K562 (cell line): Measurements from ENCODE around the gene BEST3. TPM values are rescaled to one million over a fixed set of nuclear protein-coding genes. Genes with fewer than 3 reads are reported as not detected.

Experiments
- CBFA2T3 ChIP-seq: fragments of 450-650 bp; IDR thresholded peaks from 2 replicates; pipeline ENCODE4 v1.6.1; 2017
- CHD4 ChIP-seq: fragments of 200-600 bp; sonication (generic); IDR thresholded peaks from 3 replicates; pipeline ENCODE4 v1.6.1; 2012; ENCODE audit warnings: low read depth, mild to moderate bottlenecking, mixed read lengths, low read length, inconsistent platforms; ENCODE audit not compliant: insufficient read depth, insufficient replicate concordance, poor library complexity, severe bottlenecking
- CTCFL ChIP-seq: IDR thresholded peaks from 2 replicates; pipeline ENCODE4 v1.6.1; 2011; ENCODE audit warnings: borderline replicate concordance, low read depth, mild to moderate bottlenecking, moderate library complexity, low read length; ENCODE audit not compliant: insufficient read depth, poor library complexity, severe bottlenecking
- RBM15 ChIP-seq: fragments of 200-400 bp; formaldehyde crosslinking; IDR thresholded peaks from 2 replicates; pipeline ENCODE4 v1.6.1; 2018; ENCODE audit warnings: mild to moderate bottlenecking, low read length, moderate library complexity; ENCODE audit not compliant: insufficient read depth
- RERE ChIP-seq: sonication (generic); formaldehyde crosslinking; IDR thresholded peaks from 2 replicates; pipeline ENCODE4 v1.8.0; 2023; ENCODE audit warnings: missing genetic modification reagents, mild to moderate bottlenecking, borderline replicate concordance
- STAG1 ChIP-seq: sonication (generic); formaldehyde crosslinking; IDR thresholded peaks from 2 replicates; pipeline ENCODE4 v1.5.0; 2020; ENCODE audit warnings: missing genetic modification reagents, borderline replicate concordance
- THAP12 ChIP-seq: fragments of 250-450 bp; sonication (Bioruptor Pico); IDR thresholded peaks from 2 replicates; pipeline ENCODE4 v1.9.0; 2021; ENCODE audit warnings: mild to moderate bottlenecking, inconsistent platforms
- ZNF175 ChIP-seq: fragments of 200-800 bp; sonication (Bioruptor generic); IDR thresholded peaks from 2 replicates; pipeline ENCODE4 v1.6.1; 2016; ENCODE audit warnings: low read depth, mild to moderate bottlenecking, missing genetic modification characterization, missing compliant biosample characterization
- ZNF224 ChIP-seq: sonication (generic); formaldehyde crosslinking; IDR thresholded peaks from 2 replicates; pipeline ENCODE4 v1.8.0; 2022; ENCODE audit warnings: mild to moderate bottlenecking, missing genetic modification reagents
- ZNF3 ChIP-seq: fragments of 250-450 bp; sonication (Bioruptor Pico); IDR thresholded peaks from 2 replicates; pipeline ENCODE4 v1.5.0; 2021; ENCODE audit warnings: mild to moderate bottlenecking, moderate library complexity
- polyA plus RNA-seq, 8 experiments: library from polyadenylated mRNA; depleted of rRNA in 4 of 8; stranded (reverse) in 5 of 8; unstranded in 3 of 8; fragments of >200 nt; fragmentation: Nextera tagmentation in 2 of 8; fragmentation: Illumina TruSeq in 1 of 8; extraction: Ambion mirVana in 2 of 8; extraction: Trizol in 1 of 8; gene quantifications; 2 replicates each; pipeline versions ENCODE4 v1.2.1 to v1.2.3, GENCODE V29; 2011 to 2014; ENCODE audit warnings: inconsistent platforms in 1 of 8, missing spikeins in 1 of 8
- total RNA-seq, 7 experiments: library from RNA; depleted of rRNA in 6 of 7; stranded (reverse); fragments of >200 nt in 6 of 7; fragmentation: Illumina TruSeq in 2 of 7; extraction: Trizol in 2 of 7; gene quantifications; 2 replicates each; pipeline versions ENCODE4 v1.2.1 to v1.2.3, GENCODE V29; 2011 to 2021; ENCODE audit warnings: low replicate concordance in 1 of 7

Gene BEST3
- total and polyA plus RNA-seq, 9 of the 15 experiments (the other 6 are each of a cell fraction or from before 2014, with no cell fraction given) = 0.15 TPM; not detected in 8

- no peak for TF ChIP-seq ZNF175 (CRISPR knock-in tag)
- TF ChIP-seq RERE (CRISPR knock-in tag) = no peak
- TF ChIP-seq RBM15 = no peak
- no peak for TF ChIP-seq STAG1 (CRISPR knock-in tag)
- peak; percentile 74 for TF ChIP-seq CBFA2T3
- TF ChIP-seq ZNF224 = no peak
- no peak for TF ChIP-seq ZNF3
- TF ChIP-seq CHD4 = no peak
- TF ChIP-seq CTCFL = no peak
- no peak for TF ChIP-seq THAP12
These were observed 47.2 kb downstream of the BEST3 start (continued) for GRCh38 chr12:69651922-69652321.
